Activated CD8-positive, alpha-beta memory T cell treated with anti-CD3 and anti-CD28 coated beads for 48 hours (primary cell): Measurements from ENCODE around the gene CDH23.

Source experiments
- DNase-seq, 3 experiments: peaks; one replicate each; pipeline ENCODE4 v3.0.0-alpha.2; 2020; ENCODE audit warnings: low read depth in 2 of 3, low spot score in 2 of 3

The CDH23 gene

GRCh38 chr10:71827852-71828251 is 431.1 kb downstream of the CDH23 start:
- no peak for DNase-seq

DNA sequence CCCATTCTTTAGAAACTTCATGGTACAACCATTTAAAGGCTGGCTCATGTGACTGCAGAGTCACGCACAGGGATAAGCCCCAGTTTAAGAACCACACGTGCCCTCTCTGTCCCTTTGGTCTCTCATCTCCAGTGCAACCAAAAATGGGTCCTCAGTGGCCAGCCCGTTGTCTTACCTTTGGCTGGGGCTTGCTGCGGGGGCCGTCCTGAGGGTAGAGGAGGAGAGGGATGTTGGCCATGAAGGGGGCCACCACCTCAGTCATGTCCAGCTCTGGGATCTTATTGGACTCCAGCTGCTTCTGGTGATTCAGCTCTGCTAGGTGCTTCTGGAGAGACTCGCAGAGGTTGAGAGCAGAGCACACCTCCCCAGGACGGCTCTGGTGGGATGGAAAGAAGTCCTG is 432.0 kb downstream of the CDH23 start:
- DNase-seq, result no peak

GRCh38 chr10:71829171-71829570 is 432.5 kb downstream of the CDH23 start:
- no peak for DNase-seq

GRCh38 chr10:71829896-71830295 is 433.2 kb downstream of the CDH23 start:
- DNase-seq, result no peak

DNA sequence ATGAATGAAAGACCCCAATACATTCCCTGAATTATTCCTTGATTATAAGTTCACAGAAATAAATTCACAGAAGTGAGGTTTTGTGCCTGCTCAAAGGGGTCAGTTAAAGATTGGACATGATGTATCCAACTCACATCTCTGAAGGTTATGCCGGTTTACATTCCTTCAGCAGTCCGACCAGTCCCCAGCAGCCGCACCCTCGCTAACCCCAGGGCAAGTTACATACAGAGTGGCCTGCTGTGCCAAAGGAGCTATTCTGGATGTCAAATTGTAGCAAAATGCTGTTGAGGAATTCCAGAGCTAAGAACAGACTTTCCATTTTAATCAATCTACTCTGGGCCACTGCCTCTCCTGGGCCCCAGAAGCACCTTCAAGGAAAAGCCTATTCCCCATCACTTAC is 434.0 kb downstream of the CDH23 start:
- DNase-seq, result no peak

DNA sequence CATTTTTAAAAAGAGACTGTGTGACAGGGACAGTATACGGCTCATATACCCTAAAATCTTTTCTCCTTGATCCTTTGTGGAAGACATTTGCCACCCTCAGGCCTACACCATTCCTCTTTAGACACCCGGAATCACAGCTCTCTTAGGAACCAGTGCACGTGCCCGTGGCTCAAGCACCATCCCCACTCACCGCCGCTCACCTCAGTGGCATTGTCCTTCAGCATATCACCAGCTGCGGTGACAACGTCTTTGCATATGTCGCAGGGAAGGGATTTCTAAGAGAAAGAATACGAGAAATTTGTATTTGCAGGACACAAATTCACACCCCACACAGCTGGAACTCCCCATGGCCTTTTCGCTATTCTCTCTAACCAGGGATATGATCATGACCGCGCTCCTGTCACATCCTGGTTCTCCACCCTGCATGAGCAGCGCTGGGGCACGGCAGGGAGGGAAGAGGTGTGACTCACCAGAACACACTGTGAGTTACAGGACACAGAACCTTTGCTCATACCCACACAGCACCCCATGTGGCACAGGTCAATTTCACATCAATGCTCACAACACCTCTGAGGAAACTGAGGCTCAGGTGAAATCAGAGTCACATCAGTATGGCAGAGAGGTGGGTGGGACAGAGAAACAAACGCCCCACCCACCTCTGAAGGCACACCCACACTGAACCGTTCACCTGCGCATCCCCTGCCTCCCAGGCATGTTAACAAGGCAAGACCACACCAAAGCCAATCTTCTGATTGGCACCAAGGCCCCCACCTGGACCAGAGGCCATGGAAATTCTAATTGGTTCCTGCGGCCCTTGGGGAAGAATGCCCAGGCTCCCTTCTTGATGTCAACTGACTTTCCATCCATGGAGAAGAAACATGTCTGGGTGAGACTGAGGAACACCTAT is 435.2 kb downstream of the CDH23 start:
- DNase-seq, result no peak

DNA sequence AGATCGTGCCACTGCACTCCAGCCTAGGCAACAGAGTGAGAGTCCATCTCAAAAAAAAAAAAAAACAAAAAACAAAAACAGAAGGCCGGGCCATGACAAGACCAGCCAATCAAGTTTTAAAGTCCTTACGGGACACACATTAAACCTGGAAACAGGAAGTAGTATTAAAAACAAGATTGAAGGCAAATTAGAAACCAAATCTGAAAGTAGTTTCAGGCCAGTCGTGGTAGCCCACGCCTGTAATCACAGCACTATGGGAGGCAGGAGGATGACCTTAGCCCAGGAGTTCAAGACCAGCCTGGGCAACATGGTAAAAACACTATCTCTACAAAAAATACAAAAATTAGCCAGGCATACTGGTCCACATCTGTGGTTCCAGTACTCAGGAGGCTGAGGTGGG is 436.2 kb downstream of the CDH23 start:
- DNase-seq, result no peak

DNA sequence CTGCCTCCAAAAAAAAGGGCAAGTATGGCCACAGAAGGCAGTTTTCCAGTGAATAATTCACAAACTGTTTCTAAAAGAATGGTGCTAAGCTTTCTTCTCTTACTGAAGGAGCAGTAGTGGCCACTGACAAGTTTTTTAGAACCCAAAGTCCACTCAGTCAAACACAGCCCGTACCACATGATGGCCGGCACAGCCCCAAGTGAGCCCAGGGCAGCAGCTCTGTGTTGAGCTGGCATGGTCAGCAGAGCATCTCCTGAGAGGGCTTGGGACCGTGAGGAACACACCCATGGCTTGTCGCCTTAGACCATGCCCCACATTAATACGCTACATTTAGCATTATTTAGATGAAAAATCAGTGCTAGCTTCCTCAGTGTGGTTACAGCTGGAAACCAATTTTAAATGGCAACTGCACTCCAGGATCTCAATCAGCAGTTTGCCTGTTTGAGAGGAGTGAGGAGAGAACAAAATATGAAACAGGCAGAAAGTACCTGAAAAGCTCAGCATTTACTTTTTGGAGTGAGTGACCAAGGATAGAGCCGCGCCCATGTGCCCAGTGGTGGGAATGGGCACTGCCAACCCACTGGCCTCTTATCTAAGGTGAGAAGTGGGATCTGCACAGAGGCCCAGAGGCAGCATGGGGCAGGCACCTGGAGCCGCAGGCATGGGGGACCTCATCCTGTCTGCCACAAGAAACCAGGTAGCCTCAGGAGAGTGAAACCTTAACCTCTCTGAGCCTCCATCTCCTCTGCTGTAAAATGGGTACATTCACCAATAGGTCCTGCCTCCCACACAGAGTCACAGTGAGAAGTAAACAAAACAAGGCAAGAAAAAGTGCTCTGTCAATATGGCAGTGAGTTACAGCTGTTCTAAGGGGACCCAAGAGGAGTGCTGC is 437.0 kb downstream of the CDH23 start:
- no peak for DNase-seq

GRCh38 chr10:71834343-71834674 is 437.6 kb downstream of the CDH23 start:
- DNase-seq, result no peak

DNA sequence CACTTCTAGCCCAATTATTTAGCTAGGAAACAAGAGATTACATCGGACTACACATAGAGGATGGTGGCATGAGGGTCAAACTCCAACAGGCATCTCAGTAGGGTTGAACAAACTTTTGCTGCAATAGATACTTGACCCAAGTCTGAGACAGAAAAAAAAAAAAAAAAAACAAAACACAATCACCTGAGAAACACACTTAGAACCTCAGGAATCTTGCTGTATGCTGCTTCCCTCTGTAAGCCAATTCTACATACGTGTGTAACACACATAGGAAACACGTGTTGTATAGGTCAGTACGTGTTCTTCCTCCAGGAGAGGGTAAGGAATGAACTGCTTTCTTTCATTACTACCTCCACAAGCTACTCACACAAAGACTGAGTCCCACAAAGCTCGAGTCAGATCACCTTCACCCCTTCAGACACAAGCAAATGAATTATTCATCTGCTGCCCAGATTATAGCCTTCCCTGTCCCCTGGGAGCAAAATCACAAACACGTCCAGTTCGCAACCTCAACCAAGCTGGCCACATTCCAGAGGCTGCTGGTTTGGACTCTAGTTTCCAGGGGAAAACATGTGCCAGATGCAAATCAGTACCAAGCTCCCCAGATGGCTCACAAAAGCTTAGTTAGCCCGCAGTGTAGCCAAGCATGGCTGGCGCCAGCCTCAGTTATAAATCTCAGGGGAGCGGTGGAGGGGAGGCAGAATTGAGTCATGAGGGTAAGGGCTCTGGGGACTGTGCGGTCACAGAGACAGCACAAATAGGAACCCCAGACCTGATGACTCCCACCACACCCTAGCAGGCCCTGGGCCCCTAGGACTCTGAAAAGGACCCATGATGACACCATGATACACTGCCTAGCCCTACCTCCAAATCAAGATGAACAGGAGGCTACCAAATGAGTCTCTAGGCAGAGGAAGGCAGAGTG is 439.2 kb downstream of the CDH23 start:
- no peak for DNase-seq

DNA sequence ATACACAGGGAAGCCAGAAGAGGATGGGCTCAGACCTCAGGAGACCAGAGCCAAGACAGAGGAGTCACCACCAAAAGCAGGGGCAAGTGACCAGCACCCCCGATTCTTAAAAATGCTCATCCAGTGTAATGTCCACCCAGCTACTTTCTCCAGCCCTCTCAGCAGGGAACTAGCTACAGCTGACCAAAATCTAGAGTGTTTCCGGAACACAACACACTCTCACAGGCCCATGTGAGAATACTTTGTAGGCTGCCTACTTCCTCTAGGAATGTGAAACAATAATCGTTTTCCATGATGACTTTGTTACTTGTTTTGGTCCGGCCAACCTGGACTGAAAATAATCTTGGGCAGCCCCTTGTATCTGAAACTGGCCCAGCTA is 439.9 kb downstream of the CDH23 start:
- DNase-seq, result no peak

GRCh38 chr10:71837098-71837827 is 440.5 kb downstream of the CDH23 start:
- DNase-seq, result no peak

- DNase-seq, result no peak
These were observed 441.8 kb downstream of the CDH23 start for GRCh38 chr10:71838264-71839211.

GRCh38 chr10:71840177-71840957 is 443.6 kb downstream of the CDH23 start:
- DNase-seq, result no peak

GRCh38 chr10:71840958-71841335 is 444.2 kb downstream of the CDH23 start:
- no peak for DNase-seq

DNA sequence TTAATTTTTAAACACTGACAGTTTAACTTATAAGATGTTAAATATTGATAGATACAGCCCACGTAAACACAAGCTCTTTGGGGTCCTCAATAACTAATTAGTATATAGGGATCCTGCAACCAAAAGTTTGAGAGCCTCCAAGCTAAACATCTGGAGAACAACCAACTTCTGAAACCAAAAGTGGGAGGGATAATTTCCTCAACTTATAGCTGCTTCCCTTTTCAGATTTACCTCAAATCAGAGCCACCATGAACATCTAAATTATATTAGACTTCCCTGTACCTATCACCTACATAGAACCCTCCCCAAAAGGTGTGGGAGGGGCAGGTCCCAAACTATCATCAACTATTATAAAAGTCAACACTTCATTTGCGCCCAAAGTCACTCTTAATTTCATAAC is 445.7 kb downstream of the CDH23 start:
- DNase-seq, result no peak

DNA sequence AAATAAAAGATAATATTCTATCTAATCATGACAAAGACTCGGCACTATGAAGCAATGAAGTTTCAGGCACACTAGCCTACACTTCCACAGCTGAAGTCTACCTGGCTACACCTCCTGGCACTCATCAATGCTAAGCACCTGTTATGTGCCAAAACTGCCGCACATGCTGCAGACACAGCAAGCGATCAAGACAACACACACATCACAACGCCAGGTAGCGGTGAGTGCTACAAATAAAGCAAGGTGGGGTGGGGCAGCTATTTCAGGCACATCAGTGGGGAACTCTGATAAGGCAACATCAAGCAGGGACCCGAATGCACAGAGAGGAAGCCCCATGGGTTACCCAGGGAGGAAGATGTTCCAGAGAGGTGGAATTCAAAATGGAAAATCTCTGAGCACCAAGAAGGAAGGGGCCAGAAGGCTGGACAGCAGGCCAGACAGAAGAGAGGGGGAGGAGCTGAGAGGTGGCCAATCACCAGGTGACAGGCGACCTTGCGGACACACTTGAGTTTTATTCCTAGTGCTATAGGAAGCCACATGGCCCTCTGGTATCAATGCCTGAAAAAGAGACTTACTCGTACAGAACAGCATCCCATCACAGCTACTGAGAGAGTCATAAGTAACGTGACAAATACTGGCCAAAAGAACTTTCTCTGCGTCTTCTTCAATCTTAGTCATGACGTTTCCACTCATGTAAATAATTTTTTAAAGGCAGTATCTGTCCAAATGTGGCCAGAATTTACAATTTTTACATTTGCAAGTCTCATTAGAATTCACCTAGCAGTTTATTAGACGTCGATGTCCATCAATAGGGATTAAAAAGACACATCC is 446.4 kb downstream of the CDH23 start:
- no peak for DNase-seq

DNA sequence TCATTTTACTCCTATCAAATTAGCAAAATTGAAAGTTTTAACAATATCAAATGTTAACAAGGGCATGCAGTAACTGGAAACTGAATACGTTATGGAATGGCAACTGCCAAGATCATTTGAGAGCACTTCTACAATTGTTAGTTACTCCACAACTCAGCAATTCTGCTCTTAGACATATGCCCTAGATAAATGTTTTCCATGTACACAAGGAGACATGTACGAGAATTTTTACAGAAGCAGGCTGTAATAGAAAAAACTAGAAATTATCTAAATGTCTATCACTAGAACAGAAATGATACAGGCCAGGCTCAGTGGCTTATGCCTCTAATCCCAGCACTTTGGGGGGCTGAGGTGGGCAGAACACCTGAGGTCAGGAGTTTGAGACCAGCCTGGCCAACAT is 447.4 kb downstream of the CDH23 start:
- no peak for DNase-seq
